Stimulated activated CD8-positive, alpha-beta memory T cell treated with anti-CD3 and anti-CD28 coated beads, Interleukin-12 subunit alpha, Interleukin-12 subunit beta, amount 100 ng/mL, for 1 hour (primary cell): ENCODE data around the gene PCCA.
"Not testable (repeated sequence)": the region's sequence is repeated elsewhere in the genome, so short reads cannot be mapped to it uniquely, and the experiment has no call there.

ENCODE experiments used
- DNase-seq: peaks from one replicate; pipeline ENCODE4 v3.0.0-alpha.2; 2020; ENCODE audit warnings: low read depth

PCCA gene

GRCh38 chr13:100141461-100141961, 52.6 kb downstream of the PCCA start:
- not testable (repeated sequence) for DNase-seq

GRCh38 chr13:100146534-100146933, 57.6 kb downstream of the PCCA start:
- no peak for DNase-seq

GRCh38 chr13:100147825-100148224, 58.9 kb downstream of the PCCA start:
- no peak for DNase-seq

GRCh38 chr13:100148422-100148821, 59.5 kb downstream of the PCCA start:
- DNase-seq: no peak

GRCh38 chr13:100149389-100149788, 60.5 kb downstream of the PCCA start:
- DNase-seq: no peak

- not testable (repeated sequence) for DNase-seq
Observed at GRCh38 chr13:100150711-100151110, 61.8 kb downstream of the PCCA start.

GRCh38 chr13:100154842-100155416, 66.0 kb downstream of the PCCA start:
- no peak for DNase-seq

GRCh38 chr13:100156788-100157187, 67.9 kb downstream of the PCCA start:
- no peak for DNase-seq

GRCh38 chr13:100158569-100158968, 69.7 kb downstream of the PCCA start:
- DNase-seq: no peak

GRCh38 chr13:100159584-100159983, 70.7 kb downstream of the PCCA start:
- no peak for DNase-seq

GRCh38 chr13:100160450-100160849, 71.6 kb downstream of the PCCA start:
- DNase-seq: no peak

GRCh38 chr13:100163375-100163774, 74.5 kb downstream of the PCCA start:
- DNase-seq: no peak

GRCh38 chr13:100173203-100173602, 84.3 kb downstream of the PCCA start:
- no peak for DNase-seq

- DNase-seq: not testable (repeated sequence)
Observed at GRCh38 chr13:100174455-100174854, 85.6 kb downstream of the PCCA start.

GRCh38 chr13:100175078-100175802, 86.3 kb downstream of the PCCA start:
- no peak for DNase-seq

- DNase-seq: no peak
Observed at GRCh38 chr13:100175803-100176182, 86.9 kb downstream of the PCCA start.

GRCh38 chr13:100176801-100177400, 88.0 kb downstream of the PCCA start:
- DNase-seq: no peak

- DNase-seq: no peak
Observed at GRCh38 chr13:100178309-100178708, 89.4 kb downstream of the PCCA start.

- DNase-seq: no peak
Observed at GRCh38 chr13:100179276-100179675, 90.4 kb downstream of the PCCA start.

GRCh38 chr13:100182900-100183490, 94.1 kb downstream of the PCCA start:
- DNase-seq: no peak

- DNase-seq: no peak
Observed at GRCh38 chr13:100184095-100184494, 95.2 kb downstream of the PCCA start.

GRCh38 chr13:100195568-100195967, 106.7 kb downstream of the PCCA start:
- no peak for DNase-seq

- DNase-seq: no peak
Observed at GRCh38 chr13:100196375-100196774, 107.5 kb downstream of the PCCA start.
